HG03432 (cell line): ENCODE data around the gene KLF3.
"Not testable (repeated sequence)": the region's sequence is repeated elsewhere in the genome, so short reads cannot be mapped to it uniquely, and the experiment has no call there.

ENCODE experiments used
- ATAC-seq: cut with Tn5 transposase; IDR thresholded peaks from one replicate; pipeline ENCODE4 v1.9.1; 2021; ENCODE audit warnings: mild to moderate bottlenecking, moderate library complexity; ENCODE audit not compliant: unreplicated experiment

The KLF3 gene

GRCh38 chr4:38663801-38664705 is at the start of gene KLF3:
Gene KLF3, plus strand, starts transcription at chr4:38664199. Its CDS starts 16,427 bp downstream, at chr4:38680626.
- peak; percentile 77 for ATAC-seq

DNA sequence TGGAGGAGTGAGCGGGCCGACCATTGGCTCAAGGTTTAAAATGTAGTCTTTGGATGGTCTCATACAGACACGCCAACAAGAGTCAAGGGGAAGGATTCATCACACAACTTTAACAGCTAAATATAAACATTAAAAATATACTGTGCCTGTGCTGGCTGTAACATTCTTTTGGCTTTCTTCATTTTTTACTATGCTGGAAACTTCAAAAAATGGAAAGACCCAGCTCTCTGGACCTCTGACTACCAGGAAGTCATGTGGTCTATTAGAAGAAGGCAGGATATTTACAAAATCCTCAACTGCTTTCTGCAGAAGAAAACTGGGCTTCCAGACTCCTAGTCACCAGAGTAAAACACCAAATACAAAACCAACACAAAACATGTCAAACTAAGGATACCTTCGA is 49.8 kb upstream of the KLF3 start:
- no peak for ATAC-seq

DNA sequence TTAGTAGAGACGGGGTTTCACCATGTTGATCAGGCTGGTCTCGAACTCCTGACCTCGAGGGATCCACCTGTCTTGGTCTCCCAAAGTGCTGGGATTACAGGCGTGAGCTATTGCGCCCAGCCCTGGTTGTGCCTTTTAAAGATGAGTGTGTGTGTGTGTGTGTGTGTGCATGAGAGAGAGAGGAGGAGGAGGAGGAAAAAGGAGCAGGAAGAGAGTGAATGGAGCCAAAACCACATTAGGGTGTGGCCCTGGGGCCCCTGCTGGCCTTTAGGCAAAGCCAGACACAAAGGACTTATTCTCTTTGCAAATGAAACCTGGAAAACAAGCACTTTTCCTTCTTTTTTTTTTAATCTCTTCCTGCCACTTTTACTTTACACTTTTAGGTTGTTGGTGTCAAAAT is 48.2 kb upstream of the KLF3 start:
- no peak for ATAC-seq

DNA sequence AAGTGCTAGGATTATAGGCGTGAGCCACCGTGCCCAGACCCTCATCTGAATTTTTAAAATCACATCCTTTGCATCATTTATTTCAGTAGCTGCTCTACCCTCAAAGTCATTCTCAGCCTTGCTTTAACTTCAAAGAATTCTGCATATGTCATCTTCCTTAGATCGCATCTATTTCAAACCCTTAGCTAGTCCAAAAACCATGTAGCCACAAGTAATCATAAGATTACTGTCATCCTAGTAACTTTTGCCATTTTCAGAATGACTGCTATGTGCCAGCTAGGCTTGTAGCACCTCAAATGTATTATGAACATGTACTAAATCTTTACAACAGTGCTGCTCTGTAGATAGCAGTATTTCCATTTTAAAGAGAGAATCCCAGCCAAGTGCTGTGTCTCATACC is 45.5 kb upstream of the KLF3 start:
- ATAC-seq, result no peak

DNA sequence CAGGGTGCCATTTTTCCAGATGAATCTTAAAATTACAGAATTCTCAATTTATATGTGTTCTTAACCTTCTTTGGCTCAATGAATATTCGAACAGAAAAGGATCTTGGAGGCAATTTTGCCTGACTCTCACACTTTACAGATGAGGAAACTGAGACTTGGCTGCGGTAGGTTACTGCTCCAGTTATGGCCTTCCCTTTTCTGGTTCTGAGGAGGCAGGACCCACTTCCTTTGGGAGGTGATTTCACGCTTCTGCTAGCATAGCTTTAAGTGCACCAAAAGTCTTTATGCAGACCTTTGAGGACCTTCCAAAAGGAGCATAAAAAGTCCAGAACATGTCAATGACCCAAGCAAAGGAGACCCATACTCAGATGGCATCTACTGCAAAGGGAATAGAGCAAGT is 44.7 kb upstream of the KLF3 start:
- no peak for ATAC-seq

GRCh38 chr4:38620065-38620464 is 43.9 kb upstream of the KLF3 start:
- ATAC-seq, result no peak

DNA sequence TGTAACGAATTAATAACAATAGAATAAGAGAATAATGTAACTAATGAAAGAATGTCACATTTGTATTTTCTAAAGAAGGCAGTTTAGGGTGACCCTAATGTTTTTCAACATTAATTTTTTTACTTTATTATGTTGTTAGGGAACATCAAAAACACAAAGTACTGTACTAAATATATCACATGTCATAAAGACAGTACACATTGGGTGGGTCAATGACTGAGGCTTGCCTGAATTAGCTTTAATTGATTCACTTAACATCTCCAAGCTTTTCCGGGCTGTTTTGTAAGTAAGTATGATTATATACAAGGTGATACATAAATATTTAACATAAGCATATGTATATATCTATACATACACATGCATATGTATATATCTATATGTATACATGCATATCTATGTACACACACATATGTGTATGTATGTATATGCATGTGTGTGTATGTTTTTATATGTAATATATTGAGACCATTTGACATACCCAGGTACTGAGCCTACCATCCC is 43.4 kb upstream of the KLF3 start:
- ATAC-seq, result no peak

GRCh38 chr4:38621028-38621684 is 42.8 kb upstream of the KLF3 start:
- no peak for ATAC-seq

DNA sequence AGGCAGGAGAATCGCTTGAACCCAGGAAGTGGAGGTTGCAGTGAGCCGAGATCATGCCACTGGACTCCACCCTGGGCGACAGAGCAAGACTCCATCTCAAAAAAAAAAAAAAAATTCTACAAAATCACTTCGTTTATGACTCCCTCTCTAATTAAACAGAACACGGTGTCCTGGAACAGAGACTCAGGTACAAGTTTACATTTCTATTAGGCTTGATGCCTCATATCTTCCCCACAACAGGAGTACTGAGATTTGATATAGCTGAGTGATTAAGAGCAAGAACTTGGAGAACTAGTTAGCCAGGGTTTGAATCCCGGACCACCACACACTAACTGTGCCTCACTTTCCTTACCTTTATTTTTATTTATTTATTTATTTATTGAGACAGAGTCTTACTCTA is 42.2 kb upstream of the KLF3 start:
- ATAC-seq, result no peak

- not testable (repeated sequence) for ATAC-seq
Measured at GRCh38 chr4:38622340-38622739, 41.7 kb upstream of the KLF3 start.

DNA sequence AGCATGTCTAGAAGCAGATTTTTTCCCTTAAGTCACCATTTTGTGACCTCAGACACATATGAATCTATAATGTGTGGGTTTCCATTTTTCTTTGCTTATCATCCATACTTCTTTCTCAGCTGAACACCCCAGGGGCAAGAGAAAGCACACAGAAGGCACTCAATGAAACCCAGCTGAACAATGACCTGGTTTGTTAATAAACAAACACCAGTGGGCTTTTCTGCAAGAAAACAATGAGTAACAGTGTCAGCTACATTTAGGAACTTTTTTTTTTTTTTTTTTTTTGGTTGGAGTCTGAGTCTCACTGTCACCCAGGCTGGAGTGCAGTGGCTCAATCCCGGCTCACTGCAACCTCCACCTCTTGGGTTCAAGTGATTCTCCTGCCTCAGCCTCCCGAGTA is 40.7 kb upstream of the KLF3 start:
- ATAC-seq, result no peak

- ATAC-seq, result no peak
Measured at GRCh38 chr4:38624311-38624710, 39.7 kb upstream of the KLF3 start.

GRCh38 chr4:38625508-38625907 is 38.5 kb upstream of the KLF3 start:
- no peak for ATAC-seq

GRCh38 chr4:38626901-38627444 is 37.0 kb upstream of the KLF3 start:
- not testable (repeated sequence) for ATAC-seq

DNA sequence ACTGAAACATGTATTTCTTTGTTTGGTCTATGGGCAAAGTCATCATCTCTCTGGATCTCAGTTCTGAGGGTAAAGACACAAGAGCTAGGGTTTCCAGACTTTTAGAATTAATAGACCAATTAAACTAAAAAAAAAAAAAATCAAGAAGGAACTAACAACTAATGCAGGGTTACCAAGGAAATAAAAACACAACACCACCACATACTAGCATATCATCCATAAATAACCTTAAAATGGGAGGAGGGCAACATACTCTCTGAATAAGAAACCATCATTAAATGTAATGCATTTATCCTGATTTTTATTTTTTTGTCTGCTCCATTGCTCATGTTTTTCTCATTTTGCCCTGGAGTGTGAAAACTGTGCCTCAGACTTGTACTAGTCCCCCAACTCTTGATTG is 33.5 kb upstream of the KLF3 start:
- ATAC-seq, result no peak

- no peak for ATAC-seq
Measured at GRCh38 chr4:38634047-38634759, 29.8 kb upstream of the KLF3 start.

GRCh38 chr4:38639242-38639641 is 24.8 kb upstream of the KLF3 start:
- no peak for ATAC-seq

DNA sequence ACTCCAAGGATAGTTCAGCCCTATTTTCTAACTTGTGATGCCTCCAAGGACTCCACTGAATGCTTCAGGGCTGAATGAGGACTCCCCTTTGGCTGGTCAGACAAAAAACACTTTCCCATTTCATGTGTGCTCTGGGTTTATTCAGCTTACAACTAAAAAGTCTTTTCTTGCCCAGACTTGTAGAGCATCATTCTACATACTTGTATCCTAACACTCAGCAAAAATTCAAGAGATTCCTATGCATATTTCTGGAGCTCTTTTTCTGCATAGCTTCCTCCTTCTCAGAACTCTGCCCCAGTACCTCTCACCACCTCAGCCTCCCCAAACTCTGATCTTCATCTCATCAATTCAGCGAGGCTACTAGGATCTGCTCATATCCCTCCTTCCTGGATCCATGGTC is 22.2 kb upstream of the KLF3 start:
- ATAC-seq, result no peak

DNA sequence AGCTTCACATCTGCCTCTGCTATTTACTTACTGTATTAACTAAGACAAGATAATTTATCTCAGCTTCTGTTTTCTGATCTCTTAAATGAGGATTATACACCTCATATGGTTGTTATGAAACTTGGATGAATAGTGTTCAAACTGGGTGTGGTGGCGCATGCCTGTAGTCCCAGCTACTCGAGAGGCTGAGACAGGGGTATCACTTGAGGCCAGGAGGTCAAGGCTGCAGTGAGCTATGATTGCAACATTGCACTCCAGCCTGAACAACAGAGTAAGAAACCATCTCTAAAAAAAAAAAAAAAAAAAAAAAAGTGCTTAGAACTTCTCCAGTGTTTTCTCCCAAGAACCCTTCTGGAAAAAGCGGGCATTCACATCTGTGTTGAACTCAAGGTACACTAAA is 19.8 kb upstream of the KLF3 start:
- ATAC-seq, result no peak

DNA sequence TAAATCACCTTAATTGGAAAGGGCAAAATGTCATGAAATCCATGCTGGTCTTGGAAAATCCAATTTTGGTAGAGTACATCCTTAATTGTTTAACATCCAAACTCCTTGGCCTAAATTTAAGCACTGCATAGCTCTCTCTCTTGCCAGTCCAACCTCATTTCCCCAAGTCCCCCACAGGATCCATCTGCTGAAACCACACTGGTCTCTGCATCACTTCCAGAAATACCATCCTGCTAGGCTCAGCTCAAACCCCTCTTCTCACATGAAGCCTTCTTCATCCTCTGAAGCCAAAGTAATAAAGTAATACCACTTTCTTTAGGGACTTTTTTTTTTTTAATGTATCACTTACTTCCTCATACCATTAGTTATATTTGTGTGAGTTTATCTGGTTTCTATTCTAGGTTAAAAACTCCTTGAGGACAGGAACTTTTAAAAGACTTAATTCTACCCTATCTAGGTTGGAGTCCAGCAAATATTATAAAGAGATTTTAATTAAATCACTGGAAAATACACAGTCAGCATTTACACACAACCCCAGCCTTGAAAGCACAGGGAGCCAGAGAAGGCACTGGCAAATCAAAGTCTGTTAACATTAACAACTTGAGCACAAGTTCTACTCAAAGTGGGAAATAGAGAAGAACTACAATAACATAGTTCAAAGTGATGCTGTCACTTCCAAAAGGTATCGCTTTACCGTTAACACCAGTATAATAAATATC is 16.7 kb upstream of the KLF3 start:
- ATAC-seq, result no peak

DNA sequence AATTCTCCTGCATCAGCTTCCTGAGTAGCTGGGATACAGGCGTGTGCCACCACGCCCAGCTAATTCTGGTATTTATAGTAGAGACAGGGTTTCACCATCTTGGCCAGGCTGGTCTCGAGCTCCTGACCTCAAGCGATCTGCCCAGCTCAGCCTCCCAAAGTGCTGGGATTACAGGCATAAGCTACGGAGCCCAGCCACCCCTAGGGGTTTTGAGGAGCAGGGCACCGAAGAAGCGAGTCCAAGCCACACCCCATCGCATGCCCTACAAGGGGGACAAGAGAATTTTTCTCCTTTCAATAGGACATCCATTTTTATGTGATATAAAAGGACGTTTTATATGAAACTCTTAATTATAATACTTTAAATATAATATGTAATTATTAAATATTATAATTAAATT is 13.9 kb upstream of the KLF3 start:
- ATAC-seq, result no peak
